Prostate gland (tissue), 2 donors: ENCODE data around the gene IQCC.

Experiments used
- CTCF ChIP-seq, 4 experiments: fragments of 200-600 bp in 2 of 4; fragments of 450-650 bp in 2 of 4; sonication (generic) in 2 of 4; IDR thresholded peaks; 1 replicate in 3 of 4; 2 replicates in 1 of 4; pipeline ENCODE4 v1.5.1; 2016 to 2019; ENCODE audit warnings: antibody characterized with exemption in 4 of 4, mild to moderate bottlenecking in 2 of 4, moderate library complexity in 2 of 4
- POLR2A ChIP-seq: fragments of 450-650 bp; IDR thresholded peaks from one replicate; pipeline ENCODE4 v1.6.1; 2016; ENCODE audit warnings: antibody characterized with exemption, mild to moderate bottlenecking
- POLR2AphosphoS5 ChIP-seq: sonication (generic); formaldehyde crosslinking; IDR thresholded peaks from one replicate; pipeline ENCODE4 v1.6.1; 2017; ENCODE audit warnings: antibody characterized with exemption

- TF ChIP-seq CTCF (IDR thresholded peaks at IDR 0.05) (no peak), POLR2A (no peak), POLR2AphosphoS5 (no peak)
Measured at GRCh38 chr1:32250893-32251716, 45.6 kb downstream of the IQCC start, which contains the start of gene LCK.
